ENCODE measurements around the gene UGCG. TPM values are rescaled to one million over a fixed set of nuclear protein-coding genes. Genes with fewer than 3 reads are reported as not detected.
"Not testable (repeated sequence)": the region's sequence is repeated elsewhere in the genome, so short reads cannot be mapped to it uniquely, and the experiment has no call there.

UGCG gene
- total RNA-seq, 1 donor from 2014 or later: 78.5 TPM

- peak; percentile 70 for DNase-seq
Observed at GRCh38 chr9:111957856-111958631, 61.4 kb downstream of the UGCG start.

- no peak for DNase-seq
Observed at GRCh38 chr9:111959468-111960359, 63.1 kb downstream of the UGCG start.

- DNase-seq: not testable (repeated sequence)
Observed at GRCh38 chr9:111960485-111960884, 63.9 kb downstream of the UGCG start.

GRCh38 chr9:111961009-111961408 is 64.4 kb downstream of the UGCG start:
- DNase-seq: no peak

GRCh38 chr9:111961575-111961974 is 65.0 kb downstream of the UGCG start:
- DNase-seq: no peak

GRCh38 chr9:111962021-111962420 is 65.4 kb downstream of the UGCG start:
- no peak for DNase-seq

GRCh38 chr9:111963995-111964394 is 67.4 kb downstream of the UGCG start:
- no peak for DNase-seq

GRCh38 chr9:111965566-111966019 is 69.0 kb downstream of the UGCG start:
- no peak for DNase-seq

- no peak for DNase-seq
Observed at GRCh38 chr9:111966124-111966723, 69.6 kb downstream of the UGCG start.

GRCh38 chr9:111966861-111967291 is 70.3 kb downstream of the UGCG start:
- DNase-seq: no peak

GRCh38 chr9:111967621-111968020 is 71.0 kb downstream of the UGCG start:
- no peak for DNase-seq

- DNase-seq: no peak
Observed at GRCh38 chr9:111969061-111969460, 72.4 kb downstream of the UGCG start.

GRCh38 chr9:111969622-111970021 is 73.0 kb downstream of the UGCG start:
- DNase-seq: no peak

- no peak for DNase-seq
Observed at GRCh38 chr9:111970827-111971226, 74.2 kb downstream of the UGCG start.

- DNase-seq: no peak
Observed at GRCh38 chr9:111974092-111974681, 77.6 kb downstream of the UGCG start.

GRCh38 chr9:111975709-111976108 is 79.1 kb downstream of the UGCG start:
- no peak for DNase-seq

GRCh38 chr9:111978616-111979015 is 82.0 kb downstream of the UGCG start:
- no peak for DNase-seq

- DNase-seq: no peak
Observed at GRCh38 chr9:111979561-111979960, 82.9 kb downstream of the UGCG start.

- no peak for DNase-seq
Observed at GRCh38 chr9:111980398-111980797, 83.8 kb downstream of the UGCG start.

GRCh38 chr9:111983484-111983908 is 86.9 kb downstream of the UGCG start:
- no peak for DNase-seq

- DNase-seq: no peak
Observed at GRCh38 chr9:111984086-111984802, 87.6 kb downstream of the UGCG start.
